B cell (primary cell): ENCODE measurements around the gene EGFLAM.

Experiments
- CTCF ChIP-seq: fragments of 200-600 bp; IDR thresholded peaks from one replicate; pipeline ENCODE4 v1.8.0; 2022; ENCODE audit warnings: antibody characterized with exemption, mild to moderate bottlenecking
- EZH2 ChIP-seq: IDR thresholded peaks from 2 replicates; pipeline ENCODE4 v1.6.1; 2012; ENCODE audit warnings: borderline replicate concordance, low read depth, mild to moderate bottlenecking, moderate library complexity, low read length; ENCODE audit not compliant: insufficient read depth, poor library complexity, severe bottlenecking

DNA sequence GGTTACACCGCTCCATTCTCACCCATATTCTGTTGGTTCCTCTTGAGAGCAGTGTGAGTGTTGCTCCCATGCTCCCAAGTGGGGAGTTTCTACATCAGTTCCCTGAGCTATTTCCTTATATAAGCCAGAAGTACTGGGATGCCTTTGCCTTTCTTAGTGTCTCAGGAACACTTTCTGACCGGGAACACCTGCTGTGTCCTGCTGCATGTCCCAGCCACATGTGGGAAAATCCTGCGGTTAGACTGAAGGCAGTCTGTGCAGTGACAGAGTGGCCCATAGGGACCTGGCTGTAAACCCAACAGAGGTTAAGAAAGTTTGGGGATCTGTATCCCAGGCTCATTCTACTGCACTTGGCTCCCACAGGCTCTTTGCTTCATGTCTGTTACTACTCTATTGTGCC, 126.0 kb downstream of the EGFLAM start:
- TF ChIP-seq CTCF (no peak), EZH2 (no peak)
